BJ (cell line): ENCODE data around the gene ENTPD7. TPM values are rescaled to one million over a fixed set of nuclear protein-coding genes. Genes with fewer than 3 reads are reported as not detected.

Experiments used
- CTCF ChIA-PET: fragments of 350-600 bp; formaldehyde crosslinking; extraction: SDS; loops from one replicate; lab custom pipeline; 2021; ENCODE audit warnings: antibody characterized with exemption, inconsistent platforms; lab: Yijun Ruan, JAX
- POLR2A ChIA-PET: fragments of 300-600 bp; sonication (Branson Sonifier 250); formaldehyde crosslinking; extraction: SDS; loops from one replicate; lab custom pipeline; 2021; ENCODE audit warnings: antibody characterized with exemption; lab: Charles Lee
- DNase-seq: peaks from one replicate; pipeline ENCODE4 v3.0.0-alpha.2; 2011; ENCODE audit warnings: low read depth
- H3K27me3 ChIP-seq: 2 replicates; pipeline ENCODE4 v1.6.0; 2011; ENCODE audit warnings: low read length; ENCODE audit not compliant: control insufficient read depth, insufficient read depth
- H3K36me3 ChIP-seq: 2 replicates; pipeline ENCODE4 v1.5.1; 2011; ENCODE audit warnings: low read length; ENCODE audit not compliant: control insufficient read depth, insufficient read depth
- H3K4me3 ChIP-seq: 2 replicates; pipeline ENCODE4 v1.5.1; 2011; ENCODE audit warnings: low read depth, mild to moderate bottlenecking, control low read depth, low read length
- polyA plus RNA-seq: library from polyadenylated mRNA; depleted of rRNA; stranded (reverse); fragments of >200 nt; gene quantifications from 2 replicates; pipeline ENCODE4 v1.2.3, GENCODE V29; 2011
- TF ChIP-seq, protein P1 (sequence below): IDR thresholded peaks from 2 replicates; pipeline ENCODE4 v1.5.1; 2011; ENCODE audit warnings: low read depth, mild to moderate bottlenecking, control low read depth, inconsistent platforms, low read length, moderate library complexity; ENCODE audit not compliant: insufficient read depth

Gene ENTPD7
- polyA plus RNA-seq, 1 experiment, result 13.6 TPM

DNA sequence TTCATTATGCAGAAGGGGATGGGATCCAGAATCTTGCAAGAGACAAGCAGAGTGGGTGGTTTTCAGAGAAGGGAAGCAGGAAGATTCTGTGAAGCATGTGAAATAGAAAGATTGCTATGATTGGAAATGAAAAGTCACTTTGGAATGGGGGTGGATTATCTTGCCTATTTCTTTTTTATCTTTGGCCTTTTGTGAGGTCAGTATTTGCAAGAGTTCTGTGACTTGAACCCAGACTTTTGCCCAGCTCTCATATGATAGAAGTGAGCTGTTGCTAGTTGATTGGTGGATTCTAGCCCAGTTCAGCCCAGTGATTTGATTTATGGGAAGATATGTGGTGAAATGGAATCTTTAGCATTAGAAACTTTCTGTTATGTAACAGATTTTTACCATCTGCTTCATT is 17.1 kb downstream of the ENTPD7 start:
- TF ChIP-seq, protein P1, sequence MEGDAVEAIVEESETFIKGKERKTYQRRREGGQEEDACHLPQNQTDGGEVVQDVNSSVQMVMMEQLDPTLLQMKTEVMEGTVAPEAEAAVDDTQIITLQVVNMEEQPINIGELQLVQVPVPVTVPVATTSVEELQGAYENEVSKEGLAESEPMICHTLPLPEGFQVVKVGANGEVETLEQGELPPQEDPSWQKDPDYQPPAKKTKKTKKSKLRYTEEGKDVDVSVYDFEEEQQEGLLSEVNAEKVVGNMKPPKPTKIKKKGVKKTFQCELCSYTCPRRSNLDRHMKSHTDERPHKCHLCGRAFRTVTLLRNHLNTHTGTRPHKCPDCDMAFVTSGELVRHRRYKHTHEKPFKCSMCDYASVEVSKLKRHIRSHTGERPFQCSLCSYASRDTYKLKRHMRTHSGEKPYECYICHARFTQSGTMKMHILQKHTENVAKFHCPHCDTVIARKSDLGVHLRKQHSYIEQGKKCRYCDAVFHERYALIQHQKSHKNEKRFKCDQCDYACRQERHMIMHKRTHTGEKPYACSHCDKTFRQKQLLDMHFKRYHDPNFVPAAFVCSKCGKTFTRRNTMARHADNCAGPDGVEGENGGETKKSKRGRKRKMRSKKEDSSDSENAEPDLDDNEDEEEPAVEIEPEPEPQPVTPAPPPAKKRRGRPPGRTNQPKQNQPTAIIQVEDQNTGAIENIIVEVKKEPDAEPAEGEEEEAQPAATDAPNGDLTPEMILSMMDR, result no peak
- CTCF ChIA-PET, result interaction anchor here (1.2 to 1.3 kb wide), 2 partner anchors 11 to 35 kb away, joined by 3 to 4 read pairs; no protein-coding TSS in a partner anchor
- H3K27me3 ChIP-seq, result no peaks in the 10 kb centered on the region
- H3K36me3 ChIP-seq, result peaks cover 2% of the 10 kb centered on the region
- peak; percentile 83 for DNase-seq
- POLR2A ChIA-PET, result interaction anchor here (1.6 kb wide), 1 partner anchor 16 kb away, joined by 3 read pairs; no protein-coding TSS in a partner anchor
- no peak overlapping the region for H3K4me3 ChIP-seq

DNA sequence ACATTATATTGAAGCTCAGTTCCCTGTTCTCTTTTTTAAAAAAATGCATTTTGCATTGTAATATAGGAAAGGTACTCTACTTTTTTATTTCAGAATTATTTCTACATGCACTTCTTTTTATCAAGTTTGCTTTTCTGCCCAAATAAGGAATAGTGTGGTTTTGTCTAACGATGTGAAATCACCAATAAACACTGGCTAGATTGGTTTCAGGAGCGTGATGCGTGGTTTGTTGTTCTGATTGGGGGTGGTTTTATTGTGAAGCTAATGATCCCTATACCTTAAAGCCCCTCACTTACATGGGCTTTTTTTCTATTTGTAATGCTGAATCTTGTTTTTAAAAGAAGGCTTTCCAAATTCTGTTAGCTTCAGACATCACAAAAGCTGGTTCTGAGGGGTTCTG is 17.6 kb downstream of the ENTPD7 start:
- CTCF ChIA-PET, result interaction anchor here (1.2 to 1.3 kb wide), 2 partner anchors 11 to 34 kb away, joined by 3 to 4 read pairs; no protein-coding TSS in a partner anchor

DNA sequence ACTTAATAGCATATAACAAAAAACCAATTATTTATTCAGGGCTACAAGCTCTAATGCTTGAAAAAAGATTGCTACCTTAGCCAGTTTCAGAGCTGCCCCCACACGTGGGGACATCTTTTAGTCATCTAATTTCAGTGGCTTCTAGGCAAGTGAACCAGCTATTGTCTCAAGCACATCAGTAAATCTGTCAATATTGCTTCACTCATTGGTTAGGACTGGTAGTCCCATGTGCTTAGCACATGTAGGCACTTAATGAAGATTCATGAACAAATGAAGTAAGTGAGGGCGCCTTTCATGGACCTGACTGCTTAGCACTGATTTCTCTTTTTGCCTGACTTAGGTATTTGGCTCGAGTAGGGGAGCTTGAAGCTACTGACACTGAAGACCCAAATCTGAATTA is 19.6 kb downstream of the ENTPD7 start:
- POLR2A ChIA-PET, result interaction anchor here (0.6 to 0.7 kb wide), 2 partner anchors 19 to 512 kb away, joined by 3 to 6 read pairs; partner anchors contain the start of gene ENTPD7
- CTCF ChIA-PET, result interaction anchor here (0.6 kb wide), 1 partner anchor 185 kb away, joined by 3 read pairs; no protein-coding TSS in a partner anchor
- DNase-seq, result no peak
- Histone ChIP-seq H3K36me3 (peaks cover 4% of the 10 kb centered on the region), H3K27me3 (no peaks in the 10 kb centered on the region), H3K4me3 (no peak overlapping the region)
- TF ChIP-seq, protein P1, result no peak

More for the DNA sequence above, 17.6 kb downstream of the ENTPD7 start:
- DNase-seq, result no peak
- POLR2A ChIA-PET, result interaction anchor here (0.6 to 1.6 kb wide), 2 partner anchors 17 to 499 kb away, joined by 3 read pairs; no protein-coding TSS in a partner anchor
- Histone ChIP-seq H3K36me3 (peaks cover 2% of the 10 kb centered on the region), H3K27me3 (no peaks in the 10 kb centered on the region), H3K4me3 (no peak overlapping the region)
- TF ChIP-seq, protein P1, result no peak

DNA sequence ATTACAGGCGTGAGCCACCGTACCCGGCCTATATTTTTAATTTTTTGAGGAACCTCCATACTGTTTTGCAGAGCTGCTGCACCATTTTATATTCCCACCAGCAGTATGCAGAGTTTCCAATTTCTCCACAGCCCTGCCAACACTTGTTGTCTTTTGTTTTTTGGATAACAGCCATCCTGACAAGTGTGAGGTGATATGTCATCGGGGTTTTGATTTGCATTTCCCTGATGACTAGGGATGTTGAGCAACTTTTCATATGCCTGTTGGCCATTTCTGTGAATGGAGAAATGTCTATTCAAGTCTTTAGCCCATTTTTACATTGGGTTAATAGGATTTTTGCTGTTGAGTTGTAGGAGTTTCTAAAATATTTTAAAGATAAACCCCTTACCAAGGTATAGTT is 22.2 kb downstream of the ENTPD7 start:
- POLR2A ChIA-PET, result interaction anchor here (0.6 kb wide), 1 partner anchor 14 kb away, joined by 3 read pairs; no protein-coding TSS in a partner anchor
- CTCF ChIA-PET, result interaction anchor here (1.0 to 1.3 kb wide), 2 partner anchors 10 to 15 kb away, joined by 3 read pairs; no protein-coding TSS in a partner anchor
- TF ChIP-seq, protein P1, result no peak

DNA sequence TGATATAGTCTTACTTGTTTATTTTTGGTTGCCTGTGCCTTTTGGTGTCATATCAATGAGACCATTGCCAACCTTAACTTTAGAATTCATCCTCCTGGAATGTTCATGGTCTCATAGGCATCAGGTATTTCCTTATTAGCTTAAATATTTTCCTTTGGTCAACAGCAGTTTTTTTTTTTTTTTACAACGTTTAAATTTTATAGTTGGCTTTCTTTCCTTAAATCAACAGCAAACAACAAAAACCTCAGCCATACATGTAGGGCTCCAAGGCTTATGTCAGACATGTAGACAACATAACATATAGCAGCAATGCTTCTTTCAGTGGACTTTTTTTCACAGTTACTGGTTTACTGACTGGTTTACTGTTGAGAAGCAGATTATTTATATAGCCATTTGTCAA is 22.7 kb downstream of the ENTPD7 start:
- no peak for DNase-seq
- Histone ChIP-seq H3K27me3 (no peaks in the 10 kb centered on the region), H3K36me3 (peaks cover 4% of the 10 kb centered on the region), H3K4me3 (no peak overlapping the region)
- TF ChIP-seq, protein P1, result no peak
- ChIA-PET CTCF (interaction anchor here (1.0 kb wide), 1 partner anchor 10 kb away, joined by 3 read pairs; no protein-coding TSS in a partner anchor), POLR2A (interaction anchor here (0.6 kb wide), 1 partner anchor 14 kb away, joined by 3 read pairs; no protein-coding TSS in a partner anchor)

More for the DNA sequence above, 22.2 kb downstream of the ENTPD7 start:
- no peaks in the 10 kb centered on the region for H3K27me3 ChIP-seq
- no peak for DNase-seq
- no peak overlapping the region for H3K4me3 ChIP-seq
- peaks cover 4% of the 10 kb centered on the region for H3K36me3 ChIP-seq
